OCI-LY7 (cell line): ENCODE data around the gene MINDY2. TPM values are rescaled to one million over a fixed set of nuclear protein-coding genes. Genes with fewer than 3 reads are reported as not detected.

ENCODE experiments used
- BruUV-seq: library from RNA; stranded (reverse); fragments of 400-500 nt; replicated peaks from 2 replicates; lab custom pipeline; 2021; lab: Mats Ljungman, UMichigan
- CTCF ChIA-PET: fragments of 300-600 bp; sonication (Branson Sonifier 250); formaldehyde crosslinking; loops from one replicate; lab custom pipeline; 2022; ENCODE audit warnings: antibody characterized with exemption; ENCODE audit not compliant: unreplicated experiment; lab: Charles Lee
- POLR2A ChIA-PET: fragments of 300-600 bp; sonication (Branson Sonifier 250); formaldehyde crosslinking; loops from one replicate; lab custom pipeline; 2022; ENCODE audit warnings: antibody characterized with exemption; lab: Charles Lee
- DNase-seq: peaks from one replicate; pipeline ENCODE4 v3.0.0-alpha.2; 2015; ENCODE audit warnings: low spot score
- H2AFZ ChIP-seq: fragments of 200-600 bp; sonication (generic), shearing (Covaris generic); 2 replicates; pipeline ENCODE4 v1.6.1; 2014; ENCODE audit warnings: mild to moderate bottlenecking, antibody characterized with exemption, low read length, moderate library complexity
- H3K27ac ChIP-seq: fragments of 200-600 bp; sonication (generic); 2 replicates; pipeline ENCODE4 v1.5.1; 2014; ENCODE audit warnings: mixed run types, low read depth, mild to moderate bottlenecking, moderate library complexity, low read length, inconsistent platforms; ENCODE audit not compliant: poor library complexity, severe bottlenecking
- H3K36me3 ChIP-seq: fragments of 200-600 bp; sonication (generic); 2 replicates; pipeline ENCODE4 v1.6.1; 2014; ENCODE audit warnings: mild to moderate bottlenecking, antibody characterized with exemption, low read length, moderate library complexity, mixed read lengths; ENCODE audit not compliant: insufficient read depth
- H3K4me1 ChIP-seq: fragments of 200-600 bp; sonication (generic); 2 replicates; pipeline ENCODE4 v1.5.1; 2014; ENCODE audit warnings: mild to moderate bottlenecking, low read length; ENCODE audit not compliant: insufficient read depth, poor library complexity, severe bottlenecking
- H3K4me2 ChIP-seq: fragments of 200-600 bp; sonication (generic); 2 replicates; pipeline ENCODE4 v1.6.1; 2014; ENCODE audit warnings: mild to moderate bottlenecking, low read length
- H3K4me3 ChIP-seq: fragments of 200-600 bp; sonication (generic); 2 replicates; pipeline ENCODE4 v1.5.1; 2014; ENCODE audit warnings: mild to moderate bottlenecking, low read depth, low read length; ENCODE audit not compliant: poor library complexity, severe bottlenecking
- H3K79me2 ChIP-seq: fragments of 200-600 bp; sonication (generic); 2 replicates; pipeline ENCODE4 v1.6.1; 2016; ENCODE audit warnings: low read depth, mild to moderate bottlenecking, low read length, moderate library complexity, mixed read lengths; ENCODE audit not compliant: insufficient read depth
- H3K9me2 ChIP-seq: fragments of 200-600 bp; sonication (generic); 2 replicates; pipeline ENCODE4 v1.6.1; 2016; ENCODE audit warnings: mild to moderate bottlenecking, low read length, mixed read lengths; ENCODE audit not compliant: insufficient read depth
- H3K9me3 ChIP-seq: fragments of 200-600 bp; sonication (generic); 2 replicates; pipeline ENCODE4 v1.6.1; 2014; ENCODE audit warnings: mild to moderate bottlenecking, mixed run types, low read length, mixed read lengths
- H4K20me1 ChIP-seq: fragments of 200-600 bp; sonication (generic); 2 replicates; pipeline ENCODE4 v1.6.1; 2014; ENCODE audit warnings: mild to moderate bottlenecking, antibody characterized with exemption, low read length, moderate library complexity, mixed read lengths; ENCODE audit not compliant: insufficient read depth
- CTCF ChIP-seq: fragments of 200-600 bp; sonication (generic); conservative IDR thresholded peaks from 2 replicates; pipeline ENCODE4 v1.5.1; 2014; ENCODE audit warnings: mild to moderate bottlenecking, antibody characterized with exemption, low read length, moderate library complexity, mixed read lengths
- EZH2phosphoT487 ChIP-seq: fragments of 200-600 bp; sonication (generic); IDR thresholded peaks from 2 replicates; pipeline ENCODE4 v1.6.1; 2018; ENCODE audit warnings: low read depth, borderline replicate concordance, mild to moderate bottlenecking, mixed run types, antibody characterized with exemption, low read length, moderate library complexity, mixed read lengths
- intact Hi-C: fragments of 100-400 bp; cut with micrococcal nuclease; formaldehyde crosslinking; loops from one replicate; pipeline ENCODE4 v1.10.0; 2022; ENCODE audit not compliant: unreplicated experiment
- total RNA-seq, 2 experiments: library from RNA; depleted of rRNA in 1 of 2; stranded (reverse); fragments of >200 nt in 1 of 2; shearing (Covaris generic) in 1 of 2; gene quantifications; 2 replicates each; pipeline ENCODE4 v1.2.3, GENCODE V29; 2014 to 2022

The MINDY2 gene
- total RNA-seq, 2 experiments from 2014 or later, result 10.5 to 15.7 TPM

GRCh38 chr15:58788056-58788710, 17.1 kb downstream of the MINDY2 start:
- TF ChIP-seq EZH2phosphoT487 (no peak), CTCF (no peak)
- Histone ChIP-seq H3K4me3 (no peak overlapping the region), H3K27ac (no peak overlapping the region), H3K9me2 (no peaks in the 10 kb centered on the region), H3K4me2 (no peak overlapping the region), H3K4me1 (no peaks in the 10 kb centered on the region), H3K9me3 (no peaks in the 10 kb centered on the region), H2AFZ (no peak overlapping the region), H4K20me1 (no peaks in the 10 kb centered on the region), H3K36me3 (no peaks in the 10 kb centered on the region), H3K79me2 (peaks cover 4% of the 10 kb centered on the region; the same call in 1 of the 2 replicates)
- intact Hi-C loops, result no loop called here
- POLR2A ChIA-PET, result no interaction called here
- DNase-seq, result no peak
- CTCF ChIA-PET, result no interaction called here
- no TSS peak for BruUV-seq

- H3K9me3 ChIP-seq, result no peaks in the 10 kb centered on the region
- CTCF ChIA-PET, result no interaction called here
- intact Hi-C loops, result no loop called here
- POLR2A ChIA-PET, result interaction anchor here (0.6 kb wide), 1 partner anchor 10 kb away, joined by 3 read pairs; no protein-coding TSS in a partner anchor
- H3K4me1 ChIP-seq, result no peaks in the 10 kb centered on the region
- no peaks in the 10 kb centered on the region for H4K20me1 ChIP-seq
- H3K4me2 ChIP-seq, result no peak overlapping the region
- BruUV-seq, result no TSS peak
- H3K79me2 ChIP-seq, result no peaks in the 10 kb centered on the region
- H2AFZ ChIP-seq, result no peak overlapping the region
- no peak for DNase-seq
- H3K9me2 ChIP-seq, result no peaks in the 10 kb centered on the region
- TF ChIP-seq CTCF, result no peak
- no peak for TF ChIP-seq EZH2phosphoT487
- H3K36me3 ChIP-seq, result no peaks in the 10 kb centered on the region
- H3K4me3 ChIP-seq, result no peak overlapping the region
- no peak overlapping the region for H3K27ac ChIP-seq
Measured at GRCh38 chr15:58793862-58794261, 22.8 kb downstream of the MINDY2 start.

- H3K4me1 ChIP-seq, result peaks cover 7% of the 10 kb centered on the region
- intact Hi-C loops, result no loop called here
- BruUV-seq, result no TSS peak
- H2AFZ ChIP-seq, result no peak overlapping the region
- DNase-seq, result no peak
- no peak overlapping the region for H3K4me2 ChIP-seq
- H3K9me3 ChIP-seq, result no peaks in the 10 kb centered on the region
- no peak overlapping the region for H3K4me3 ChIP-seq
- H3K36me3 ChIP-seq, result no peaks in the 10 kb centered on the region
- ChIA-PET POLR2A (no interaction called here), CTCF (no interaction called here)
- H3K27ac ChIP-seq, result no peak overlapping the region
- no peaks in the 10 kb centered on the region for H3K9me2 ChIP-seq
- no peaks in the 10 kb centered on the region for H3K79me2 ChIP-seq
- TF ChIP-seq CTCF (no peak), EZH2phosphoT487 (no peak)
- H4K20me1 ChIP-seq, result no peaks in the 10 kb centered on the region
Measured at GRCh38 chr15:58795825-58796224, 24.7 kb downstream of the MINDY2 start.
